ENCODE results near the gene TMEM255B.
"Not testable (repeated sequence)": the region's sequence is repeated elsewhere in the genome, so short reads cannot be mapped to it uniquely, and the experiment has no call there.

TMEM255B gene

DNA sequence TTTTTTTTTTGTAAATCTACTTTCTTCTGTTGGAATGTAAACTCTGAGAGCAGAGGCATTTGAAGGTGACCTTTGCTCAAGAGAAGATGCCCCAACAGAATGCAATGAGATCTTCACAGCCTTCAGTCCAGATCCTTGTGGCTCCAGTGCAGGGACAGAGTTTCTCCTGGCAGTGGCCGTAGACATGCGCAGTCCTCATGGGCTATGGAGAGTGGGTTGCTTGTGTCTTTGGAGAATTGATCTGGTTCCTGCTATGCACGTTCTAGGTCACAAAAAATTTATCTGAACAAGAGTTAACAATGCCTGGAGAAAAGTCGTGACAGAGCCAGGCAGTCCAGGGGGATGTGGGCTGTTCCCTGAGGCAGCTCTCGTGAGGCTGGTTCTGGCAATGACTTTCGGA lies 30.1 kb downstream of the TMEM255B start:
- no peak for DNase-seq (ENCODE audit: low read depth)
- TF ChIP-seq, protein P1, sequence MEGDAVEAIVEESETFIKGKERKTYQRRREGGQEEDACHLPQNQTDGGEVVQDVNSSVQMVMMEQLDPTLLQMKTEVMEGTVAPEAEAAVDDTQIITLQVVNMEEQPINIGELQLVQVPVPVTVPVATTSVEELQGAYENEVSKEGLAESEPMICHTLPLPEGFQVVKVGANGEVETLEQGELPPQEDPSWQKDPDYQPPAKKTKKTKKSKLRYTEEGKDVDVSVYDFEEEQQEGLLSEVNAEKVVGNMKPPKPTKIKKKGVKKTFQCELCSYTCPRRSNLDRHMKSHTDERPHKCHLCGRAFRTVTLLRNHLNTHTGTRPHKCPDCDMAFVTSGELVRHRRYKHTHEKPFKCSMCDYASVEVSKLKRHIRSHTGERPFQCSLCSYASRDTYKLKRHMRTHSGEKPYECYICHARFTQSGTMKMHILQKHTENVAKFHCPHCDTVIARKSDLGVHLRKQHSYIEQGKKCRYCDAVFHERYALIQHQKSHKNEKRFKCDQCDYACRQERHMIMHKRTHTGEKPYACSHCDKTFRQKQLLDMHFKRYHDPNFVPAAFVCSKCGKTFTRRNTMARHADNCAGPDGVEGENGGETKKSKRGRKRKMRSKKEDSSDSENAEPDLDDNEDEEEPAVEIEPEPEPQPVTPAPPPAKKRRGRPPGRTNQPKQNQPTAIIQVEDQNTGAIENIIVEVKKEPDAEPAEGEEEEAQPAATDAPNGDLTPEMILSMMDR (IDR thresholded peaks at IDR 0.05; ENCODE audit: control insufficient read depth, extremely low read depth, insufficient read depth) = no peak
- no peak overlapping the region for H3K4me3 ChIP-seq (ENCODE audit: low read depth, low read length)

GRCh38 chr13:113789931-113790330 lies 30.9 kb downstream of the TMEM255B start:
- H3K4me3 ChIP-seq (ENCODE audit: low read depth, low read length); DNase-seq (ENCODE audit: low read depth): not testable (repeated sequence)

DNA sequence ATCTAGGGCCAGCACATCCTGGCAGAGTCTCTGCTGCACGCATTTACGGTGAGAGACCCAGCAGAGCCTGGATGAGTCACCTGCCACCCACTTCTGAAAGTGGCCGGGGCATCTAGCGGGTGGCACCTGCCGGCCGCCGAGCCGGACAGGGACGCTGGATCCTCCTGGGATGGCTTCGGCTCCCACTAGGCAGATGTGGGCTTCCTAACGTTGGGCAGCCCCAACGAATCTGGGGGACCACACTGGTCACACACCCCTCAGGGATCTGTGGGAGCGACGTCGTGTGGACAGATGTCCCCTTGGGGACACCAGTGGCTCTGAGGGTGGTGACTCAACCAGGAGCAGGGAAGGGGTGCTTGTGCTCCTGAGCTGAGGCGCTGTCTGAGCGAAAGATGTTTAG lies 32.2 kb downstream of the TMEM255B start:
- H3K4me3 ChIP-seq (ENCODE audit: low read depth, low read length) = no peak overlapping the region
- TF ChIP-seq, protein P1 (IDR thresholded peaks at IDR 0.05; ENCODE audit: control insufficient read depth, extremely low read depth, insufficient read depth) = no peak
- no peak for DNase-seq (ENCODE audit: low read depth)

GRCh38 chr13:113791761-113792160 lies 32.7 kb downstream of the TMEM255B start:
- no peak overlapping the region for H3K4me3 ChIP-seq (ENCODE audit: low read depth, low read length)
- TF ChIP-seq, protein P1 (IDR thresholded peaks at IDR 0.05; ENCODE audit: control insufficient read depth, extremely low read depth, insufficient read depth) = no peak
- DNase-seq (ENCODE audit: low read depth) = no peak

GRCh38 chr13:113792236-113792770 lies 33.3 kb downstream of the TMEM255B start:
- TF ChIP-seq, protein P1 (IDR thresholded peaks at IDR 0.05; ENCODE audit: control insufficient read depth, extremely low read depth, insufficient read depth) = no peak
- no peak for DNase-seq (ENCODE audit: low read depth)
- H3K4me3 ChIP-seq (ENCODE audit: low read depth, low read length) = no peak overlapping the region

DNA sequence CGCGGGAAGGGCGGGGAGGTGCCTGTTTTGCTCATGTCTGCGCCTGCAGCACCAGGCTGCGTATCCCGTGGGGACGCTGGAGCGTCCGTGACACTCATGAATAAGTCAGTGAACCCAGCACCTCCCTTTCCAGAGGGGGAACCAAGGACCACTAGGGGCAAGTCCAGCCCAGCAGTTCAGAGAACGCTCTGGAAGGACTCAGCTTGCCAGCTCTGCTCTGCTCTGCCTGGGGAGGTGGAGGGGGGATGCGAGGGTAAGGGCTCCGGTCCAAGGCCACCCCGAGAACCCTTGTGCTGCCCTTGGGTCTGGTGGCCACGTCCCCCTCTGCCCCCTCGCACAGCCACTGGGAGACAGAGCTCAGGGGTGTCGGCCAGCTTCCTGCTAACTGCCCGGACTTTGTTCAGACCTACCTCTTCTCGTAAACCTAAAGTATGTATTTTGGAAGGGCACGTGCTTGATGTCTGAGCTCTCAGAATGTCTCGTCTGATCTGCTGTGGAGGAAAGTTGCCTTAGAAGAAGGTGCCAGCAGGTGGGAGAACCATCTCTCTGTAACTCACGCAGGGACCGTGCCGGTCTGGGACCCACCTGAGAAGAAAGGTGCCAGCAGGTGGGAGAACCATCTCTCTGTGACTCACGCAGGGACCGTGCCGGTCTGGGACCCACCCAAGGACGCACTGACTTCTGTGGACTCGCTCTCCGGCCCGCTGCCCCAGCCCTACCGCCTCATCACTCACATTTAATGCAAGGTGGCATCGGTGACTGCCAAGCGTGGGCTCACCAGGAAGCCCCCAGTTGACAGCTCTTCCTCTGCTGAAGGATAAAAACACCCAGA lies 34.1 kb downstream of the TMEM255B start:
- no peak for DNase-seq (ENCODE audit: low read depth)
- H3K4me3 ChIP-seq (ENCODE audit: low read depth, low read length) = no peak overlapping the region
- TF ChIP-seq, protein P1 (IDR thresholded peaks at IDR 0.05; ENCODE audit: control insufficient read depth, extremely low read depth, insufficient read depth) = no peak

- no peak for DNase-seq (ENCODE audit: low read depth)
- no peak overlapping the region for H3K4me3 ChIP-seq (ENCODE audit: low read depth, low read length)
- TF ChIP-seq, protein P1 (IDR thresholded peaks at IDR 0.05; ENCODE audit: control insufficient read depth, extremely low read depth, insufficient read depth) = no peak
Observed at GRCh38 chr13:113793718-113794085, 34.7 kb downstream of the TMEM255B start.

Measured in LNCaP clone FGC (cell line).